ENCODE results near the gene TTC34. TPM values are rescaled to one million over a fixed set of nuclear protein-coding genes. Genes with fewer than 3 reads are reported as not detected.

Gene TTC34
- total RNA-seq, 1 donor: 0.36 TPM

DNA sequence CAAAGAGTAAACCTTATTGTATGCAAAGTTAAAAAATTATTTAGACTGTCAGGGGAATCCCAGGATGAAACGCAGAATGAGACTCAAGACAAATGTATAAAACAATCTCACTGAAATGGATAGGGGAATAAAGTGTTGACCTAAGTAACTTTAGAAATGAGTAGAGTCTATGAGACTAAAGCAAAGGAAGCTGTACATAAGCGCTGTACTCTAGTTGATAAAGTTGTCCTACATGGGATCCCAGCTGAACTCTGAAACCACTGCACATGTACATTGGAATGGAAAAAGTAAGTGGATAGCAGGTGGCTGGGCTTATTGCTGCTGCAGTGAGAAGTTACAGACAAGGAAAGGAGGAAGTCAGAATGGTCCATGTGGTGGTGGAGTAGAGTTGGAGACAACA is 187.3 kb downstream of the TTC34 start:
- TF ChIP-seq, protein P1, sequence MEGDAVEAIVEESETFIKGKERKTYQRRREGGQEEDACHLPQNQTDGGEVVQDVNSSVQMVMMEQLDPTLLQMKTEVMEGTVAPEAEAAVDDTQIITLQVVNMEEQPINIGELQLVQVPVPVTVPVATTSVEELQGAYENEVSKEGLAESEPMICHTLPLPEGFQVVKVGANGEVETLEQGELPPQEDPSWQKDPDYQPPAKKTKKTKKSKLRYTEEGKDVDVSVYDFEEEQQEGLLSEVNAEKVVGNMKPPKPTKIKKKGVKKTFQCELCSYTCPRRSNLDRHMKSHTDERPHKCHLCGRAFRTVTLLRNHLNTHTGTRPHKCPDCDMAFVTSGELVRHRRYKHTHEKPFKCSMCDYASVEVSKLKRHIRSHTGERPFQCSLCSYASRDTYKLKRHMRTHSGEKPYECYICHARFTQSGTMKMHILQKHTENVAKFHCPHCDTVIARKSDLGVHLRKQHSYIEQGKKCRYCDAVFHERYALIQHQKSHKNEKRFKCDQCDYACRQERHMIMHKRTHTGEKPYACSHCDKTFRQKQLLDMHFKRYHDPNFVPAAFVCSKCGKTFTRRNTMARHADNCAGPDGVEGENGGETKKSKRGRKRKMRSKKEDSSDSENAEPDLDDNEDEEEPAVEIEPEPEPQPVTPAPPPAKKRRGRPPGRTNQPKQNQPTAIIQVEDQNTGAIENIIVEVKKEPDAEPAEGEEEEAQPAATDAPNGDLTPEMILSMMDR (IDR thresholded peaks at IDR 0.05; ENCODE audit: extremely low read depth, low read depth, low read length): no peak
- Histone ChIP-seq H3K27me3 (ENCODE audit: insufficient read depth, low read length) (peaks cover 5% of the 10 kb centered on the region), H2AFZ (ENCODE audit: low read length) (no peak overlapping the region), H3K9me3 (ENCODE audit: low read depth, low read length) (no peaks in the 10 kb centered on the region), H4K20me1 (ENCODE audit: insufficient read depth, low read length) (no peaks in the 10 kb centered on the region), H3K36me3 (ENCODE audit: insufficient read depth, low read length) (no peaks in the 10 kb centered on the region), H3K27ac (ENCODE audit: low read depth, low read length) (no peak overlapping the region), H3K4me2 (ENCODE audit: insufficient read depth, low read length) (no peak overlapping the region), H3K4me3 (ENCODE audit: insufficient read depth, low read length) (no peak overlapping the region), H3K4me1 (ENCODE audit: insufficient read depth, low read length) (no peaks in the 10 kb centered on the region), H3K79me2 (ENCODE audit: insufficient read depth, low read length) (no peaks in the 10 kb centered on the region)
- DNase-seq (ENCODE audit: insufficient read length, low spot score, missing footprints): no peak

DNA sequence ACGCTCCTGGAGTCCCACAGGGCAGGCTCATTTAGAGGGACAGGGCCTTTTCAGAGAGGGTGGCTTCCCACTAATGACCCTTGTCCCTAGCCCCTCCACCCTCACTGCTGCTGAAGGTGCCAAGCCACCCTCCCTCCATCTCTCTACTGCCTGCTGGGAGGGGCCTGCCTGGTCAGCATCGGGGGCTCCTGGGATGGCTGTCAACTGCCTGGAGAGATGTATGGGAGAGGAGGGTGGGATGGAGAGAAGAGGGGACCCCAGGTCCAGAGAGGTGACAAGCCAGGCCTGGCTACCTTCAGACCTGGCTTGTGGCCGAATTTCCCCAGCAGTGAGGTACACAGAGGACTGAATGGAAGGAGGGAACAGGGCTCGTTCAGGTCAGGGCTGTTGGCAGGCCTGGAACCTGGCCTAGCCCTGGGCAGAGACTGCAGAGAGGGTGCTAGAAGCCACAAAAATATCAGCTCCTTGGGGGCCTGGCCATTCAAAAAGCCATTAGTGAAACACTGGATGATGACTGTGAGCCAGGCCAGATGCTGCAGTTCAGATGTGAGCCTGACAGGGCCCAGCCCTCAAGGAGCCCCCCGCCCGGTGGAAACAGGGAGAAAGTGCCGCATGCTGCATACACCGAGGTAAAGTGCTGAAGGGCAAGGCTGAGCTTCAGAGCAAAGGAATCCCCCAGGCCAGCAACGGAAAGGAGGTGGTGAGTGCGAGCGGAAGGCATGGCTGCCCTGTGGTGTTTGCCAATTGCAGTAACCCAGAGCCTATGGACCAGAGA is 188.7 kb downstream of the TTC34 start:
- H3K4me2 ChIP-seq (ENCODE audit: insufficient read depth, low read length): no peak overlapping the region
- no peaks in the 10 kb centered on the region for H3K79me2 ChIP-seq (ENCODE audit: insufficient read depth, low read length)
- no peaks in the 10 kb centered on the region for H3K9me3 ChIP-seq (ENCODE audit: low read depth, low read length)
- no peaks in the 10 kb centered on the region for H4K20me1 ChIP-seq (ENCODE audit: insufficient read depth, low read length)
- H3K4me3 ChIP-seq (ENCODE audit: insufficient read depth, low read length): no peak overlapping the region
- H3K27me3 ChIP-seq (ENCODE audit: insufficient read depth, low read length): no peaks in the 10 kb centered on the region
- DNase-seq (ENCODE audit: insufficient read length, low spot score, missing footprints): peak; percentile 57
- TF ChIP-seq, protein P1 (IDR thresholded peaks at IDR 0.05; ENCODE audit: extremely low read depth, low read depth, low read length): no peak
- H3K27ac ChIP-seq (ENCODE audit: low read depth, low read length): no peak overlapping the region
- no peak overlapping the region for H2AFZ ChIP-seq (ENCODE audit: low read length)
- H3K4me1 ChIP-seq (ENCODE audit: insufficient read depth, low read length): no peaks in the 10 kb centered on the region
- H3K36me3 ChIP-seq (ENCODE audit: insufficient read depth, low read length): no peaks in the 10 kb centered on the region

DNA sequence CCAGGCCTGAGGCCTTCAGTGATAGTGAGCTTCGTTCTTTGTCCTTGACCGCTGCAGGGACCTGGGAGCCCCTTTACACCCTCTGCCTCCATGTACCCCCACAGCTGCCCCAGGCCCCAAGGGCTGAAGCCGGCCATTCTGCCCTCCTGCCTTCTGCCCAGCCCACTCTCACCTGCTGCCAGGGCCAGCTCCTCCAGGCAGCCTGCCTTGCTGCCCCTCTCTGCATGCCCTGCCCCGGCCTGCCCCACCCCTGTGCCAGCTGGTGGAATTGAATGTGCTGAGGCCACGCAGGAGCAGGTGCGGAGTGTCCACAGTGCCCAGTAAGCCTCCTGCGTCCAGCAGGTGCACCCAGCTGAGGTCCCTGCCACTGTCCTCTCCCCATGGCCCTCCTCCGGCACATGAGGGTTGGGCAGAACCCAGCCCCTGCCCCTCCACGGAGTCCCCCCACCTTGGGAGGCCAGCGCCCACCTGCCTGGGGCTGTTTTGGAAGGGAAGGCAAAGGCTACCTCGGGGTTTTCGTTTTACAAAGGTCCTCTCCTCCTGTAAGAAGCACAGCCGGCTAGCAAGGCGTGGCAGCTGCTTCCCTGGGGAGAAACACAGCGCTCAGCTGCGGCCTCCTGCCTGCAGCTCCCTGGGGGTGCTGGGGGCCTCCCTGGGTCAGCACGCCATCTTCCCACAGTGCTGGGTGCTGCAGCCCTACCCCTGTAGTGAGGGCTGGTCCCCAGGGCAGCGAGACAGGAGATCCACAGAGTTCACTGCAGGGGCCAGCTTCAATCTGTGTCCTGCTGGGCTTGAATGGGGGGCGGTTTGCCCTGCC is 189.7 kb downstream of the TTC34 start:
- Histone ChIP-seq H3K9me3 (ENCODE audit: low read depth, low read length) (no peaks in the 10 kb centered on the region), H4K20me1 (ENCODE audit: insufficient read depth, low read length) (no peaks in the 10 kb centered on the region), H3K4me3 (ENCODE audit: insufficient read depth, low read length) (no peak overlapping the region), H3K27me3 (ENCODE audit: insufficient read depth, low read length) (no peaks in the 10 kb centered on the region), H3K27ac (ENCODE audit: low read depth, low read length) (no peak overlapping the region), H3K36me3 (ENCODE audit: insufficient read depth, low read length) (no peaks in the 10 kb centered on the region), H2AFZ (ENCODE audit: low read length) (no peak overlapping the region), H3K4me2 (ENCODE audit: insufficient read depth, low read length) (no peak overlapping the region), H3K79me2 (ENCODE audit: insufficient read depth, low read length) (no peaks in the 10 kb centered on the region), H3K4me1 (ENCODE audit: insufficient read depth, low read length) (no peaks in the 10 kb centered on the region)
- peak; percentile 63 for DNase-seq (ENCODE audit: insufficient read length, low spot score, missing footprints)
- TF ChIP-seq, protein P1 (IDR thresholded peaks at IDR 0.05; ENCODE audit: extremely low read depth, low read depth, low read length): no peak

DNA sequence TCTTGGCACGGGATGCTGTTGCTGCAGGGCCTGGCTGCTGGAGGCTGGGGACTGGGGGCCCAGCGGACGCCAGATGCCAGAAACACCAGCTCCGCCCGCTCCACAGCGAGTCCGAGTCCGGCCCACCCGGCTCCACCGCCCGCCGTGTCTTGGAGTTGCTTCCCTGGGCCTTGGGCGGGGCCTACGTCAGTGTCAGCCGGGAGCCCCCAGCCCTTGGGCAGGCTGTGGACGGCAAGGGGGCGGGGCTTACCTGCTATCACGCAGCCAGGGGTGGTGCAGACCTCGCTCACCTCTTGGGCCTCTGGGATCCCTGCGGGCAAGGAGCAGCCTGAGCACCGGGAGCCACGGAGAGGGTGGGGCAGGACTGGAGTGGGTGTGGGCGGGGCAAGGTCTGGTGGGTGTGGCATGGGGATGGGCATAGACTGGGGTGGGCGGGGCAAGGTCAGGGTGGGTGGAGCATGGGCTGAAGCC is 190.4 kb downstream of the TTC34 start:
- Histone ChIP-seq H3K9me3 (ENCODE audit: low read depth, low read length) (no peaks in the 10 kb centered on the region), H2AFZ (ENCODE audit: low read length) (no peak overlapping the region), H3K27me3 (ENCODE audit: insufficient read depth, low read length) (no peaks in the 10 kb centered on the region), H3K4me3 (ENCODE audit: insufficient read depth, low read length) (no peak overlapping the region), H3K36me3 (ENCODE audit: insufficient read depth, low read length) (no peaks in the 10 kb centered on the region), H3K79me2 (ENCODE audit: insufficient read depth, low read length) (no peaks in the 10 kb centered on the region), H3K4me2 (ENCODE audit: insufficient read depth, low read length) (no peak overlapping the region), H3K4me1 (ENCODE audit: insufficient read depth, low read length) (no peaks in the 10 kb centered on the region), H4K20me1 (ENCODE audit: insufficient read depth, low read length) (no peaks in the 10 kb centered on the region), H3K27ac (ENCODE audit: low read depth, low read length) (no peak overlapping the region)
- DNase-seq (ENCODE audit: insufficient read length, low spot score, missing footprints): peak; percentile 89
- TF ChIP-seq, protein P1 (IDR thresholded peaks at IDR 0.05; ENCODE audit: extremely low read depth, low read depth, low read length): no peak

Data from osteoblast (primary cell).